WTC11 (cell line): ENCODE measurements around the gene POM121C.
"Not testable (repeated sequence)": the region's sequence is repeated elsewhere in the genome, so short reads cannot be mapped to it uniquely, and the experiment has no call there.

Source experiments
- E2F1 ChIP-seq: sonication (generic); formaldehyde crosslinking; IDR thresholded peaks from 2 replicates; pipeline ENCODE4 v1.8.0; 2022; ENCODE audit warnings: mild to moderate bottlenecking, missing genetic modification reagents
- GABPB1 ChIP-seq: sonication (generic); formaldehyde crosslinking; IDR thresholded peaks from 2 replicates; pipeline ENCODE4 v1.8.1; 2023; ENCODE audit warnings: mild to moderate bottlenecking, missing genetic modification reagents
- SP1 ChIP-seq: sonication (generic); formaldehyde crosslinking; conservative IDR thresholded peaks from 2 replicates; pipeline ENCODE4 v1.8.1; 2022; ENCODE audit warnings: missing genetic modification reagents
- USF2 ChIP-seq: sonication (generic); formaldehyde crosslinking; IDR thresholded peaks from 2 replicates; pipeline ENCODE4 v1.8.1; 2023; ENCODE audit warnings: mild to moderate bottlenecking, missing genetic modification reagents, moderate library complexity
- ZNF138 ChIP-seq: sonication (generic); formaldehyde crosslinking; conservative IDR thresholded peaks from 2 replicates; pipeline ENCODE4 v1.8.1; 2022; ENCODE audit warnings: mild to moderate bottlenecking, moderate library complexity, missing genetic modification reagents
- ZNF512 ChIP-seq: sonication (generic); formaldehyde crosslinking; IDR thresholded peaks from 2 replicates; pipeline ENCODE4 v1.8.1; 2022; ENCODE audit warnings: missing genetic modification reagents, borderline replicate concordance
- TF ChIP-seq, protein P1 (sequence below): fragments of 200-600 bp; IDR thresholded peaks from 2 replicates; pipeline ENCODE4 v1.8.0; 2022; ENCODE audit warnings: antibody characterized with exemption

DNA sequence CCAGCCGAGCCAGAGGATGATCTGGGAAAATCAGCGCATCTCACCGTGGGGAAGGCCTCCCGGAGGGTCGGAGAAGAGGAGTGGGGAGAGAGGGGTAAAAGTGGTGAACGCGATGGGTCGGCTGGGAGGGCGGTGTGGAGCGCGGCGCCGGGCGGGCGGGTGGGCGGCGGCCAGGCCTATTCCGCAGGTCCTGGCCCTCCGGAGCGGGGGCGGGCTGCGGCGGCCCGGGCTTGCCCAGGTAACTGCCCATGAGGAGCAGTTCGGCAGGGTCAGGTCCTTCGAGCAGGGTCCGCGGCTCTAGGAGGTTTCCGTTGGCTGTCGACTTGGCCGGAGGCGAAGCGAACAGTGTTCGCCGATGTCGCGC is 44.0 kb downstream of the POM121C start:
- TF ChIP-seq, protein P1, sequence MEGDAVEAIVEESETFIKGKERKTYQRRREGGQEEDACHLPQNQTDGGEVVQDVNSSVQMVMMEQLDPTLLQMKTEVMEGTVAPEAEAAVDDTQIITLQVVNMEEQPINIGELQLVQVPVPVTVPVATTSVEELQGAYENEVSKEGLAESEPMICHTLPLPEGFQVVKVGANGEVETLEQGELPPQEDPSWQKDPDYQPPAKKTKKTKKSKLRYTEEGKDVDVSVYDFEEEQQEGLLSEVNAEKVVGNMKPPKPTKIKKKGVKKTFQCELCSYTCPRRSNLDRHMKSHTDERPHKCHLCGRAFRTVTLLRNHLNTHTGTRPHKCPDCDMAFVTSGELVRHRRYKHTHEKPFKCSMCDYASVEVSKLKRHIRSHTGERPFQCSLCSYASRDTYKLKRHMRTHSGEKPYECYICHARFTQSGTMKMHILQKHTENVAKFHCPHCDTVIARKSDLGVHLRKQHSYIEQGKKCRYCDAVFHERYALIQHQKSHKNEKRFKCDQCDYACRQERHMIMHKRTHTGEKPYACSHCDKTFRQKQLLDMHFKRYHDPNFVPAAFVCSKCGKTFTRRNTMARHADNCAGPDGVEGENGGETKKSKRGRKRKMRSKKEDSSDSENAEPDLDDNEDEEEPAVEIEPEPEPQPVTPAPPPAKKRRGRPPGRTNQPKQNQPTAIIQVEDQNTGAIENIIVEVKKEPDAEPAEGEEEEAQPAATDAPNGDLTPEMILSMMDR: not testable (repeated sequence)
- not testable (repeated sequence) for TF ChIP-seq E2F1 (CRISPR knock-in tag); ZNF138 (CRISPR knock-in tag); ZNF512; SP1 (CRISPR knock-in tag); GABPB1 (CRISPR knock-in tag); USF2
